ENCODE measurements around the gene COPB2.

The COPB2 gene

GRCh38 chr3:139307601-139308555 lies 81.6 kb downstream of the COPB2 start:
- no peak for DNase-seq

Measured in T-helper 1 cell (primary cell).